ENCODE data around the gene ZNF618.

The ZNF618 gene

DNA sequence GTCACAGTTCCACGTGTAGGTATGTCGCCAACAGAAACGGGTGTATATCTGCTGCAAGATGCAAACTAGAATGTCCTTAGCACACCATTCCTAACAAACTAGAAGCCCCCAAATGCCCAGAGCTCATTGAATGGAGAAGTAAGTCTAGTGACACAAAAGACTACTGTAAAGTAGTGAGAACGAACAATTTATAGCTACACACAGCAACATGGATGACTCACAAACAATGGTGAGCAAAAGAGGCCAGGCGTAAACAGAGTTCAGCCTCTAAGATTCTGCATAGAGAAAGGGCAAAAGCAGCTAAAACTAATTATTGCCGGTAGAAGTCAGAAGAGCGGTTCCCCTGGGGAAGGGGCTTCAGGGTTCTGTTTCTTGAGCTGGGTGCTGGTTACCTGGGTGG is 127.2 kb downstream of the ZNF618 start:
- Histone ChIP-seq H4K20me1 (ENCODE audit: insufficient read depth, low read length, poor library complexity, severe bottlenecking) (no peaks in the 10 kb centered on the region), H3F3A (ENCODE audit: low read depth) (no peaks in the 10 kb centered on the region), H3K4me3 (ENCODE audit: low read length, poor library complexity, severe bottlenecking) (no peak overlapping the region), H3K9ac (ENCODE audit: low read depth, low read length, poor library complexity, severe bottlenecking) (no peak overlapping the region), H2AFZ (ENCODE audit: low read length) (no peak overlapping the region), H3K27me3 (ENCODE audit: insufficient read depth, low read length, poor library complexity, severe bottlenecking) (no peaks in the 10 kb centered on the region), H3K4me1 (ENCODE audit: insufficient read depth, low read length, poor library complexity, severe bottlenecking) (no peaks in the 10 kb centered on the region), H3K9me3 (ENCODE audit: insufficient read depth, low read depth, low read length) (no peaks in the 10 kb centered on the region), H3K36me3 (ENCODE audit: insufficient read depth, low read length) (peaks cover 83% of the 10 kb centered on the region; the same call in 1 of the 2 replicates), H3K79me2 (ENCODE audit: insufficient read depth, low read length) (no peaks in the 10 kb centered on the region), H3K4me2 (ENCODE audit: low read depth, low read length, poor library complexity, severe bottlenecking) (no peak overlapping the region), H3K9me2 (replicated peaks; ENCODE audit: low read depth, low read length) (no peaks in the 10 kb centered on the region)
- TF ChIP-seq EZH2phosphoT487 (IDR thresholded peaks at IDR 0.05; ENCODE audit: borderline replicate concordance): no peak

DNA sequence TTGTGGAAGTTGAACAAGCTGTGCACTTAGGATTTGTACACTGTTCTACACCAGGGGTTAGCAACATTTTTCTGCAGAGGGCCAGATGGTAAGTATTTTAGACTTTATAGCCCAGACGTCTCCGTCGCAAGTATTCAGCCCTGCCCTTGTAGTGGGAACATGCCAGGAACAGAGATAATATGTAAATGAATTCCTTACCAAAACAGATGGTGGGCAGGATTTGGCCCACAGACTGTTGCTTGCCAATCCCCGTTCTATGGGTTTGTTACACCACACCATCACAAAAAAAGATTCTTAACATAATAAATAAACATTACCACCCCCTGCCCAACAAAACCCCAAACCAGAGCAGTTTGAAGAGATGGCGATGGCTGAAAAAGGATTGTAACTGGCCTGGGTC is 127.6 kb downstream of the ZNF618 start:
- H3K9me2 ChIP-seq (replicated peaks; ENCODE audit: low read depth, low read length): no peaks in the 10 kb centered on the region
- TF ChIP-seq EZH2phosphoT487 (IDR thresholded peaks at IDR 0.05; ENCODE audit: borderline replicate concordance): no peak
- TF ChIP-seq, protein P1, sequence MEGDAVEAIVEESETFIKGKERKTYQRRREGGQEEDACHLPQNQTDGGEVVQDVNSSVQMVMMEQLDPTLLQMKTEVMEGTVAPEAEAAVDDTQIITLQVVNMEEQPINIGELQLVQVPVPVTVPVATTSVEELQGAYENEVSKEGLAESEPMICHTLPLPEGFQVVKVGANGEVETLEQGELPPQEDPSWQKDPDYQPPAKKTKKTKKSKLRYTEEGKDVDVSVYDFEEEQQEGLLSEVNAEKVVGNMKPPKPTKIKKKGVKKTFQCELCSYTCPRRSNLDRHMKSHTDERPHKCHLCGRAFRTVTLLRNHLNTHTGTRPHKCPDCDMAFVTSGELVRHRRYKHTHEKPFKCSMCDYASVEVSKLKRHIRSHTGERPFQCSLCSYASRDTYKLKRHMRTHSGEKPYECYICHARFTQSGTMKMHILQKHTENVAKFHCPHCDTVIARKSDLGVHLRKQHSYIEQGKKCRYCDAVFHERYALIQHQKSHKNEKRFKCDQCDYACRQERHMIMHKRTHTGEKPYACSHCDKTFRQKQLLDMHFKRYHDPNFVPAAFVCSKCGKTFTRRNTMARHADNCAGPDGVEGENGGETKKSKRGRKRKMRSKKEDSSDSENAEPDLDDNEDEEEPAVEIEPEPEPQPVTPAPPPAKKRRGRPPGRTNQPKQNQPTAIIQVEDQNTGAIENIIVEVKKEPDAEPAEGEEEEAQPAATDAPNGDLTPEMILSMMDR (conservative IDR thresholded peaks at IDR 0.05; ENCODE audit: low read length): no peak
- H3K79me2 ChIP-seq (ENCODE audit: insufficient read depth, low read length): no peaks in the 10 kb centered on the region
- H3K9me3 ChIP-seq (ENCODE audit: insufficient read depth, low read depth, low read length): no peaks in the 10 kb centered on the region
- H3K4me3 ChIP-seq (ENCODE audit: low read length, poor library complexity, severe bottlenecking): no peak overlapping the region
- peaks cover 85% of the 10 kb centered on the region; the same call in 1 of the 2 replicates for H3K36me3 ChIP-seq (ENCODE audit: insufficient read depth, low read length)
- H3K27me3 ChIP-seq (ENCODE audit: insufficient read depth, low read length, poor library complexity, severe bottlenecking): no peaks in the 10 kb centered on the region
- H3K9ac ChIP-seq (ENCODE audit: low read depth, low read length, poor library complexity, severe bottlenecking): no peak overlapping the region
- no peak overlapping the region for H2AFZ ChIP-seq (ENCODE audit: low read length)
- H3F3A ChIP-seq (ENCODE audit: low read depth): no peaks in the 10 kb centered on the region
- H4K20me1 ChIP-seq (ENCODE audit: insufficient read depth, low read length, poor library complexity, severe bottlenecking): no peaks in the 10 kb centered on the region
- H3K4me1 ChIP-seq (ENCODE audit: insufficient read depth, low read length, poor library complexity, severe bottlenecking): no peaks in the 10 kb centered on the region
- no peak overlapping the region for H3K4me2 ChIP-seq (ENCODE audit: low read depth, low read length, poor library complexity, severe bottlenecking)

DNA sequence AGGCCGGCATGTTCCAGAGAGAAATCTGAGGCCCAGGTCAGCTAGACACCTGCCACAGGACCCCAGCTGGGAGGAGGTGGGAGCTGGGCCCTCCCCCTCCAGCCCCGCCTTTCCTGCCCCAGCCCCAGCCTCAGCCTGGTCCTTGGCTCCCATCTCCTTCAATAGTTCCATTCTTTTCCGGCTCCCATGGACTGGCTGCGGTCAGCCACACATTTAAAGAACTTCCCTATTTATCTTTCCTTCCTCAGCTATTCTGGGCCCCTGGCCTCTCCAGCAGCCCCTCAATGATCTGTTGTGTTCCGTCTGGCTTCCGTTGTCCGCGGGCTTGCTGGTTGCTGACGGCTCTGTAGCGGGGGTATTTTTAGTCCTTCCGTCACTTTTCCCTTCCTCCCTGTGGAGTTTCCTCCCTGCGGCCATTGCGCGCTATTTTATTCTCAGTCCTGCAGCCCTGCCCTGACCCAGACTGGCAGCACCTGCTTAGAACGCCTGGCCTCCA is 128.2 kb downstream of the ZNF618 start:
- Histone ChIP-seq H3K9me3 (ENCODE audit: insufficient read depth, low read depth, low read length) (no peaks in the 10 kb centered on the region), H3K4me3 (ENCODE audit: low read length, poor library complexity, severe bottlenecking) (no peak overlapping the region), H3K4me1 (ENCODE audit: insufficient read depth, low read length, poor library complexity, severe bottlenecking) (peaks cover 4% of the 10 kb centered on the region), H3K27me3 (ENCODE audit: insufficient read depth, low read length, poor library complexity, severe bottlenecking) (no peaks in the 10 kb centered on the region), H4K20me1 (ENCODE audit: insufficient read depth, low read length, poor library complexity, severe bottlenecking) (no peaks in the 10 kb centered on the region), H3K4me2 (ENCODE audit: low read depth, low read length, poor library complexity, severe bottlenecking) (no peak overlapping the region), H3K36me3 (ENCODE audit: insufficient read depth, low read length) (peaks cover 85% of the 10 kb centered on the region; the same call in 1 of the 2 replicates), H3K9ac (ENCODE audit: low read depth, low read length, poor library complexity, severe bottlenecking) (no peak overlapping the region), H3K79me2 (ENCODE audit: insufficient read depth, low read length) (no peaks in the 10 kb centered on the region), H3F3A (ENCODE audit: low read depth) (no peaks in the 10 kb centered on the region), H2AFZ (ENCODE audit: low read length) (no peak overlapping the region), H3K9me2 (replicated peaks; ENCODE audit: low read depth, low read length) (no peaks in the 10 kb centered on the region)
- TF ChIP-seq EZH2phosphoT487 (IDR thresholded peaks at IDR 0.05; ENCODE audit: borderline replicate concordance): no peak
- TF ChIP-seq, protein P1 (conservative IDR thresholded peaks at IDR 0.05; ENCODE audit: low read length): no peak
